CD14-positive monocyte (primary cell): ENCODE measurements around the gene SCRN1. TPM values are rescaled to one million over a fixed set of nuclear protein-coding genes. Genes with fewer than 3 reads are reported as not detected.

Experiments
- DNase-seq, 3 donors: peaks; one replicate each; pipeline ENCODE4 v3.0.0-alpha.2; 2011 to 2022
- H2AFZ ChIP-seq: 2 replicates; pipeline ENCODE4 v1.6.0; 2012; ENCODE audit warnings: mild to moderate bottlenecking, low read depth, low read length, inconsistent platforms; ENCODE audit not compliant: insufficient read depth, poor library complexity, severe bottlenecking
- H3K27ac ChIP-seq, 2 donors: 1 replicate in 1 of 2; 2 replicates in 1 of 2; pipeline ENCODE4 v1.5.1; 2012 to 2013; ENCODE audit warnings: low read length in 2 of 2, control low read depth in 1 of 2, inconsistent platforms in 1 of 2, low read depth in 1 of 2, mild to moderate bottlenecking in 1 of 2
- H3K27me3 ChIP-seq, 2 donors: one replicate each; pipeline versions ENCODE4 v1.6.0 to v1.6.1; 2011 to 2013; ENCODE audit warnings: low read length in 2 of 2; ENCODE audit not compliant: control insufficient read depth in 2 of 2, insufficient read depth in 2 of 2
- H3K36me3 ChIP-seq, 2 donors: replicated peaks in 1 of 2; 1 replicate in 1 of 2; 2 replicates in 1 of 2; pipeline versions ENCODE4 v1.5.1 to v1.6.1; 2012 to 2013; ENCODE audit warnings: low read length in 2 of 2, control low read depth in 1 of 2, inconsistent platforms in 1 of 2, mild to moderate bottlenecking in 1 of 2; ENCODE audit not compliant: insufficient read depth in 2 of 2, control insufficient read depth in 1 of 2
- H3K4me1 ChIP-seq, 2 donors: 1 replicate in 1 of 2; 2 replicates in 1 of 2; pipeline versions ENCODE4 v1.5.1 to v1.6.1; 2012 to 2013; ENCODE audit warnings: low read length in 2 of 2, control low read depth in 1 of 2, inconsistent platforms in 1 of 2, mild to moderate bottlenecking in 1 of 2, moderate library complexity in 1 of 2; ENCODE audit not compliant: insufficient read depth in 2 of 2, control insufficient read depth in 1 of 2
- H3K4me2 ChIP-seq: replicated peaks from 2 replicates; pipeline ENCODE3; 2012; ENCODE audit warnings: low read length, moderate library complexity, mild to moderate bottlenecking; ENCODE audit not compliant: poor library complexity, severe bottlenecking; ENCODE audit errors: extremely low read depth
- H3K4me3 ChIP-seq, 3 experiments: fragments of 200-600 bp in 1 of 3; sonication (generic) in 1 of 3; replicated peaks in 1 of 3; 1 replicate in 2 of 3; 2 replicates in 1 of 3; pipeline ENCODE4 v1.5.1; 2011 to 2013; ENCODE audit warnings: low read length in 3 of 3, mild to moderate bottlenecking in 3 of 3, control low read depth in 2 of 3, low read depth in 2 of 3, inconsistent platforms in 1 of 3, moderate library complexity in 1 of 3
- H3K79me2 ChIP-seq: 2 replicates; pipeline ENCODE4 v1.6.0; 2012; ENCODE audit warnings: mild to moderate bottlenecking, control low read depth, inconsistent platforms, low read length, moderate library complexity; ENCODE audit not compliant: insufficient read depth
- H3K9ac ChIP-seq: 2 replicates; pipeline ENCODE4 v1.6.0; 2017; ENCODE audit warnings: low read length, mild to moderate bottlenecking; ENCODE audit not compliant: insufficient read depth, poor library complexity, severe bottlenecking
- H3K9me3 ChIP-seq, 2 donors: replicated peaks in 1 of 2; 1 replicate in 1 of 2; 2 replicates in 1 of 2; pipeline versions ENCODE4 v1.5.1 to v1.6.1; 2012 to 2013; ENCODE audit warnings: low read length in 2 of 2, control low read depth in 1 of 2; ENCODE audit not compliant: control insufficient read depth in 1 of 2, insufficient read depth in 1 of 2
- H4K20me1 ChIP-seq: 2 replicates; pipeline ENCODE4 v1.6.0; 2012; ENCODE audit warnings: mild to moderate bottlenecking, low read length, control low read depth, moderate library complexity; ENCODE audit not compliant: insufficient read depth
- H3K27ac Mint-ChIP-seq, 7 donors: one replicate each; pipeline ENCODE4 v1.8.0; 2020; ENCODE audit warnings: mild to moderate bottlenecking in 7 of 7, mixed read lengths in 7 of 7, moderate library complexity in 6 of 7, inconsistent platforms in 2 of 7
- H3K27me3 Mint-ChIP-seq, 3 donors: one replicate each; pipeline ENCODE4 v1.8.0; 2021 to 2022; ENCODE audit warnings: low read depth in 3 of 3, mild to moderate bottlenecking in 3 of 3, mixed read lengths in 3 of 3, moderate library complexity in 3 of 3, inconsistent platforms in 1 of 3
- H3K36me3 Mint-ChIP-seq, 2 donors: one replicate each; pipeline ENCODE4 v1.8.0; 2020; ENCODE audit warnings: mixed read lengths in 2 of 2, inconsistent platforms in 1 of 2, mild to moderate bottlenecking in 1 of 2
- H3K4me1 Mint-ChIP-seq: one replicate; pipeline ENCODE4 v1.8.0; 2020; ENCODE audit warnings: mild to moderate bottlenecking, mixed read lengths
- H3K4me3 Mint-ChIP-seq, 2 donors: one replicate each; pipeline ENCODE4 v1.8.0; 2020; ENCODE audit warnings: mild to moderate bottlenecking in 2 of 2, mixed read lengths in 2 of 2, moderate library complexity in 1 of 2
- H3K9me3 Mint-ChIP-seq, 7 donors: one replicate each; pipeline ENCODE4 v1.8.0; 2020 to 2022; ENCODE audit warnings: mixed read lengths in 7 of 7, mild to moderate bottlenecking in 6 of 7, moderate library complexity in 6 of 7, inconsistent platforms in 2 of 7
- WGBS: methylation state at CpG from one replicate; pipeline ENCODE4 v1.1.5; 2013; ENCODE audit warnings: missing lambda C conversion rate; ENCODE audit not compliant: insufficient coverage; 5-methylcytosine and 5-hydroxymethylcytosine counted together
- intact Hi-C, 2 donors: fragments of 100-400 bp; cut with micrococcal nuclease; formaldehyde crosslinking; loops; one replicate each; pipeline versions ENCODE4 v1.15.0 to v1.15.1; 2023
- polyA plus RNA-seq, 3 donors: library from polyadenylated mRNA; depleted of rRNA in 1 of 3; unstranded in 2 of 3; stranded (reverse) in 1 of 3; fragments of 300-500 nt in 2 of 3; fragments of >200 nt in 1 of 3; fragmentation: Illumina TruSeq in 2 of 3; gene quantifications; 1 replicate in 2 of 3; 2 replicates in 1 of 3; pipeline ENCODE4 v1.2.3, GENCODE V29; 2012 to 2021
- TF ChIP-seq, protein P1 (sequence below): fragments of 200-600 bp; IDR thresholded peaks from one replicate; pipeline ENCODE4 v1.8.0; 2022; ENCODE audit warnings: antibody characterized with exemption, mild to moderate bottlenecking

Gene SCRN1
- polyA plus RNA-seq, 3 donors, result 8.4 to 12.1 (median 8.6) TPM

DNA sequence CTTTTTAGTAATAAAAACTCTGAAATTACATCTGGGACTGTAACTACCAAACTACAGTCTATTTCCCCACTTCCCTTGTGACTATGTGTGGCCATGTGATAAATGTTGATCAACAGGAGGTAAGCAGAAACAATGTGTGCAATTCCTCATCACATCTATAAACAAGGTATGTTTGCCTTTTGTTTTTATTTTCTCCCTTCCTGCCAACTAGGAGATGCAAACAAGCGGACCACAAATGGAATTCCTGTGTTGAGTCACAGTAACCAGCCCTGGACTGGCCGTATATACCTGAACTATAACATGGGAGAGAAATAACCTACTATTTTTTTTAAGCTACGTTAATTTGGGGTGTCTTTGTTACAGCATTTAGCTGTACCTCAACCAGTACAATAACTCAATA lies 52.5 kb downstream of the SCRN1 start:
- no peak for DNase-seq
- Histone ChIP-seq H3K9ac (no peak overlapping the region), H3K4me2 (no peak overlapping the region), H2AFZ (no peak overlapping the region), H3K36me3 (peaks cover 21 to 79% of the 10 kb centered on the region in 2 donors), H4K20me1 (no peaks in the 10 kb centered on the region), H3K4me1 (no peaks in the 10 kb centered on the region), H3K27ac (no peak overlapping the region), H3K27me3 (no peaks in the 10 kb centered on the region), H3K79me2 (no peaks in the 10 kb centered on the region), H3K9me3 (no peaks in the 10 kb centered on the region), H3K4me3 (no peak overlapping the region)
- intact Hi-C loops, result no loop called here
- H3K27me3 Mint-ChIP-seq, result no peaks in the 10 kb centered on the region
- peaks cover 0 to 6% (median 0%) of the 10 kb centered on the region in 7 donors for H3K9me3 Mint-ChIP-seq
- peaks cover 54 to 56% of the 10 kb centered on the region in 2 donors for H3K36me3 Mint-ChIP-seq
- no peak overlapping the region for H3K4me3 Mint-ChIP-seq
- TF ChIP-seq, protein P1, sequence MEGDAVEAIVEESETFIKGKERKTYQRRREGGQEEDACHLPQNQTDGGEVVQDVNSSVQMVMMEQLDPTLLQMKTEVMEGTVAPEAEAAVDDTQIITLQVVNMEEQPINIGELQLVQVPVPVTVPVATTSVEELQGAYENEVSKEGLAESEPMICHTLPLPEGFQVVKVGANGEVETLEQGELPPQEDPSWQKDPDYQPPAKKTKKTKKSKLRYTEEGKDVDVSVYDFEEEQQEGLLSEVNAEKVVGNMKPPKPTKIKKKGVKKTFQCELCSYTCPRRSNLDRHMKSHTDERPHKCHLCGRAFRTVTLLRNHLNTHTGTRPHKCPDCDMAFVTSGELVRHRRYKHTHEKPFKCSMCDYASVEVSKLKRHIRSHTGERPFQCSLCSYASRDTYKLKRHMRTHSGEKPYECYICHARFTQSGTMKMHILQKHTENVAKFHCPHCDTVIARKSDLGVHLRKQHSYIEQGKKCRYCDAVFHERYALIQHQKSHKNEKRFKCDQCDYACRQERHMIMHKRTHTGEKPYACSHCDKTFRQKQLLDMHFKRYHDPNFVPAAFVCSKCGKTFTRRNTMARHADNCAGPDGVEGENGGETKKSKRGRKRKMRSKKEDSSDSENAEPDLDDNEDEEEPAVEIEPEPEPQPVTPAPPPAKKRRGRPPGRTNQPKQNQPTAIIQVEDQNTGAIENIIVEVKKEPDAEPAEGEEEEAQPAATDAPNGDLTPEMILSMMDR, result no peak
- H3K27ac Mint-ChIP-seq, result no peak overlapping the region
- WGBS, result no CpG with 5 or more reads among the region's 3 CpGs
- H3K4me1 Mint-ChIP-seq, result no peaks in the 10 kb centered on the region

DNA sequence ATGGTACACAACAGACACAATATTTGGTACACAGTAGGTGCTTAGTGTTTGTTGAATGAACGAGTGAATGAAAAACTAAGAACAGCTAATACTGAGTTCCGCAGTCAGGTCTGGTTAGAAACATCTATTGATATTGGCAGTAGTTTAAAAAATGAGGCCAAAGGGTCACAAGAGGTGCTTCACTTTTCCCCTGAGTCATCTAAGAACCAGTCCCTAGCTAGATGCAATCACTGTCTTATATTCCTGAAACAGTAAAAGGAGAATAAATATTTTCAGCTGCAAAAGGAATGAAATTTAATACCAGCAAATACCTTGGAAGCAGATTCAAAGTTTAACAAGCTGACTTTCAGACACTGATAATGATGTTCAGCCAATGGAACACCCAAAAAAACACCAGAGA lies 54.5 kb downstream of the SCRN1 start:
- Histone ChIP-seq H3K4me3 (no peak overlapping the region), H3K27ac (no peak overlapping the region), H2AFZ (no peak overlapping the region), H3K36me3 (peaks cover 15 to 77% of the 10 kb centered on the region in 2 donors), H3K9ac (no peak overlapping the region), H3K27me3 (no peaks in the 10 kb centered on the region), H4K20me1 (no peaks in the 10 kb centered on the region), H3K79me2 (no peaks in the 10 kb centered on the region), H3K4me2 (no peak overlapping the region), H3K9me3 (no peaks in the 10 kb centered on the region), H3K4me1 (no peaks in the 10 kb centered on the region)
- no peak for DNase-seq
- WGBS, result no CpG with 5 or more reads among the region's 2 CpGs
- Mint-ChIP-seq H3K27me3 (no peaks in the 10 kb centered on the region), H3K4me1 (no peaks in the 10 kb centered on the region), H3K4me3 (no peak overlapping the region), H3K9me3 (peaks cover 0 to 6% (median 0%) of the 10 kb centered on the region in 7 donors), H3K36me3 (peaks cover 58% of the 10 kb centered on the region in 2 donors), H3K27ac (peak overlapping the region in 2 of 7 donors; percentile 6 to 16)
- intact Hi-C loops, result no loop called here
- TF ChIP-seq, protein P1, result no peak
